ENCODE measurements around the gene OR2B2.

The OR2B2 gene

DNA sequence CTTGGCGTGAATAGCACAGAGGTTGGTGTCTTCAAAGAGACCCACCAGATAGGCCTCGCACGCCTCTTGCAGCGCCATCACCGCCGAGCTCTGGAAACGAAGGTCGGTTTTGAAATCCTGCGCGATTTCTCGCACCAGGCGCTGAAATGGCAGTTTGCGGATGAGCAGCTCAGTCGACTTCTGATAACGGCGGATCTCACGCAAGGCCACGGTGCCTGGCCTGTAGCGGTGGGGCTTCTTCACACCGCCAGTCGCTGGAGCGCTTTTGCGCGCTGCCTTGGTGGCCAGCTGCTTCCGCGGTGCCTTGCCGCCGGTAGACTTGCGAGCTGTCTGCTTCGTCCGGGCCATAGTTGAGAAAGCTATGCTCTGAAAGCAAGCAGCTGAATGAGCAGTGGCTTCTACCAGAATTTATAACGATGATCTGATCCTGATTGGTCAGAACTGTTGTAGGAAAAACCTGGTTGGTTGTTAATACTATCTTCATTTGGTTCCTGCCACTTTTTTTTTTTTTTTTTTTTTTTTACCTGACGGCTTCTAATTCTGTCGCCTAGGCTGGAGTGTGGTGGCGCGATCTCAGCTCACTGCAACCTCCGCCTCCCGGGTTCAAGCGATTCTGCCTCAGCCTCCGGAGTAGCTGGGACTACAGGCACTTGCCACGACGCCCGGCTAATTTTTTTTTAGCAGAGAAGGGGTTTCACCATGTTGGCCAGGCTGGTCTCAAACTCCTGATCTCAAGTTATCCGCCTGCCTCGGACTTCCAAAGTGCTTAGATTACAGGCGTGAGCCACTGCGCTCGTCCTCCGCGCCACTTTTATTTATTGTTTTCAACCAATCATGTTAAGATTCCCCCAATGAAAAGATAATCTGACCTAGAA is 21.5 kb downstream of the OR2B2 start:
- Histone ChIP-seq H3K4me2 (ENCODE audit: low read length) (peak overlapping the region; percentile 87), H3K14ac (ENCODE audit: low read length) (peak overlapping the region; percentile 75), H2BK12ac (ENCODE audit: low read length) (peak overlapping the region; percentile 52), H4K12ac (ENCODE audit: low read depth, low read length) (peak overlapping the region; percentile 66), H4K8ac (ENCODE audit: low read depth, low read length) (peak overlapping the region; percentile 65), H3K27me3 (ENCODE audit: insufficient read depth, low read length) (no peaks in the 10 kb centered on the region), H3K79me1 (ENCODE audit: low read length) (peaks cover 26% of the 10 kb centered on the region), H3K9ac (ENCODE audit: low read length) (peak overlapping the region; percentile 80), H3K18ac (ENCODE audit: low read length) (peak overlapping the region; percentile 79), H4K91ac (ENCODE audit: low read depth, low read length) (peak overlapping the region; percentile 48), H3K36me3 (ENCODE audit: control insufficient read depth in 1 of 2, insufficient read depth in 2 of 2, low read length in 2 of 2) (no peaks in the 10 kb centered on the region), H3K9me3 (ENCODE audit: insufficient read depth, low read depth, low read length) (no peaks in the 10 kb centered on the region), H3K23ac (ENCODE audit: low read length) (no peak overlapping the region), H2BK120ac (ENCODE audit: insufficient read depth, low read length, poor library complexity) (peak overlapping the region; percentile 2), H3K4me1 (ENCODE audit: control insufficient read depth in 1 of 2, insufficient read depth in 2 of 2, low read length in 2 of 2) (peaks cover 3 to 6% of the 10 kb centered on the region in 2 experiments), H3K4me3 (ENCODE audit: low read depth, low read length) (peak overlapping the region; percentile 73), H3K27ac (ENCODE audit: low read depth, low read length) (peak overlapping the region; percentile 72), H3K4ac (ENCODE audit: low read depth, low read length) (peak overlapping the region; percentile 80), H3K79me2 (ENCODE audit: control insufficient read depth, insufficient read depth, low read length, poor library complexity) (peaks cover 13% of the 10 kb centered on the region), H2AFZ (ENCODE audit: insufficient read depth, low read length, poor library complexity) (no peak overlapping the region), H2AK5ac (ENCODE audit: low read length) (peak overlapping the region; percentile 29), H2BK5ac (ENCODE audit: low read depth, low read length, poor library complexity) (peak overlapping the region; percentile 68)
- WGBS (ENCODE audit: extremely low coverage, insufficient coverage, insufficient read length), result no CpG with 5 or more reads among the region's 50 CpGs
- peak; percentile 72 to 91 for DNase-seq

DNA sequence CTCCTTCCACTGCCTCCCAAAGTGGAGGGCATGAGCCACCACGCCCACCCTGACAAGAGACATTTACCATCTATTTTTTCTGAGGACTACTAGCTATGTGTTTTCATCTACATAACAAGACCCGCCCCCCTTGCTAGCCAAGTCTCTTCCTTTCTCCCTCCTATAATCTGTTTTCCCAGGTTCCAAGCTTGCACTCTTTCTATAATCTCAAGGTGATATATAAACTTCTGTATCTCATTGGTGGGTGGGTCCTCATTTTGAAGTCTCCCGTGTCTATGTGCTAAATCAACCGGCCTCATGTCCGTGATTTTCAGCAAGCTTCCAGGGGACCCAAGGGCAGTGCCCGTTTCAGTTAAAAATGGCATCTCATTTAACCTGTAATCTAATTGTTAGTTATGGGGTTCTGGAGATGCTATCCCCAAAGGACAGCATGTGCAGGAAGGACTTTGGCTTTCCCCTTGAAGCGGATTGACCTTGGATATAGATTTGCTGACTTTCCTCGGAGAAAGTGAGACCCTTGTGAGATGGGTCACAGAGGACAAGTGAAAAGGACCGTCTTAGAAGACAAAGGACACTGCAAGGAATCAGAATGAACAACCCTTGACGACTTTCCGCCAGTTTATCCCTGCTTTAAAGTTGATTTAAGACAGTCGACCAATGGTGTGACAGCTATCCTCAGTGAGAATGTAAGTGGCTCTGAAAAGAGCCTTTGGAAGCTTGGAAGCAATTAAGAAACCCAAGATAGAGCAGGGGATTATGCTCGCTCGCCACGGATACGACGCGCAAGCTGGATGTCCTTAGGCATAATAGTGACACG is 22.4 kb downstream of the OR2B2 start:
- Histone ChIP-seq H3K18ac (ENCODE audit: low read length) (no peak overlapping the region), H3K14ac (ENCODE audit: low read length) (no peak overlapping the region), H2BK120ac (ENCODE audit: insufficient read depth, low read length, poor library complexity) (no peak overlapping the region), H3K4ac (ENCODE audit: low read depth, low read length) (no peak overlapping the region), H3K23ac (ENCODE audit: low read length) (no peak overlapping the region), H3K79me2 (ENCODE audit: control insufficient read depth, insufficient read depth, low read length, poor library complexity) (peaks cover 11% of the 10 kb centered on the region), H3K9ac (ENCODE audit: low read length) (peak overlapping the region; percentile 80), H3K27ac (ENCODE audit: low read depth, low read length) (peak overlapping the region; percentile 72), H3K9me3 (ENCODE audit: insufficient read depth, low read depth, low read length) (no peaks in the 10 kb centered on the region), H4K12ac (ENCODE audit: low read depth, low read length) (no peak overlapping the region), H4K8ac (ENCODE audit: low read depth, low read length) (no peak overlapping the region), H2BK12ac (ENCODE audit: low read length) (no peak overlapping the region), H3K27me3 (ENCODE audit: insufficient read depth, low read length) (no peaks in the 10 kb centered on the region), H3K4me2 (ENCODE audit: low read length) (peak overlapping the region; percentile 87), H4K91ac (ENCODE audit: low read depth, low read length) (peak overlapping the region; percentile 48), H3K4me3 (ENCODE audit: low read depth, low read length) (peak overlapping the region; percentile 73), H3K79me1 (ENCODE audit: low read length) (peaks cover 21% of the 10 kb centered on the region), H3K4me1 (ENCODE audit: control insufficient read depth in 1 of 2, insufficient read depth in 2 of 2, low read length in 2 of 2) (peaks cover 3 to 6% of the 10 kb centered on the region in 2 experiments), H2BK5ac (ENCODE audit: low read depth, low read length, poor library complexity) (no peak overlapping the region), H3K36me3 (ENCODE audit: control insufficient read depth in 1 of 2, insufficient read depth in 2 of 2, low read length in 2 of 2) (no peaks in the 10 kb centered on the region), H2AFZ (ENCODE audit: insufficient read depth, low read length, poor library complexity) (no peak overlapping the region), H2AK5ac (ENCODE audit: low read length) (no peak overlapping the region)
- no CpG with 5 or more reads among the region's 19 CpGs for WGBS (ENCODE audit: extremely low coverage, insufficient coverage, insufficient read length)
- DNase-seq, result no peak

DNA sequence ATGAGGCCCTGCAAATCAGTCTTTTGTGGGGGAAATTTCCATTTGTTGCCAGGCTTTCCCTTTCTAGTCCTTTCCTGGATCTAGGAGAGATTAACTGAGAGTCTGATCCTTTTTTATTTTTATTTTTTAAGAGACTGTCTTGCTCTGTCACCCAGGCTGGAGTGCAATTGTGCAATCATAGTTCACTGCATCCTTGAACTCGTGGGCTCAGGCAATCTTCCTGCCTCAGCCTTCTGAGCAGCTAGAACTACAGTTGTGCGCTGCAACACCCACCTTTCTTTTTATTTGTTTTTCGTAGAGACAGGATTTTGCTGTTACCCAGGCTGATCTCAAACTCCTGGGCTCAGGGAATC is 22.9 kb downstream of the OR2B2 start:
- peaks cover 16% of the 10 kb centered on the region for H3K79me1 ChIP-seq (ENCODE audit: low read length)
- WGBS (ENCODE audit: extremely low coverage, insufficient coverage, insufficient read length), result no CpG with 5 or more reads among the region's 3 CpGs
- peaks cover 3 to 6% of the 10 kb centered on the region in 2 experiments for H3K4me1 ChIP-seq (ENCODE audit: control insufficient read depth in 1 of 2, insufficient read depth in 2 of 2, low read length in 2 of 2)
- H3K36me3 ChIP-seq (ENCODE audit: control insufficient read depth in 1 of 2, insufficient read depth in 2 of 2, low read length in 2 of 2), result no peaks in the 10 kb centered on the region
- no peak overlapping the region for H3K27ac ChIP-seq (ENCODE audit: low read depth, low read length)
- no peak overlapping the region for H4K91ac ChIP-seq (ENCODE audit: low read depth, low read length)
- no peak overlapping the region for H4K8ac ChIP-seq (ENCODE audit: low read depth, low read length)
- H3K4me3 ChIP-seq (ENCODE audit: low read depth, low read length), result no peak overlapping the region
- H3K27me3 ChIP-seq (ENCODE audit: insufficient read depth, low read length), result no peaks in the 10 kb centered on the region
- H3K14ac ChIP-seq (ENCODE audit: low read length), result no peak overlapping the region
- no peak overlapping the region for H3K4ac ChIP-seq (ENCODE audit: low read depth, low read length)
- H3K9me3 ChIP-seq (ENCODE audit: insufficient read depth, low read depth, low read length), result no peaks in the 10 kb centered on the region
- H2AK5ac ChIP-seq (ENCODE audit: low read length), result no peak overlapping the region
- H4K12ac ChIP-seq (ENCODE audit: low read depth, low read length), result no peak overlapping the region
- H2BK120ac ChIP-seq (ENCODE audit: insufficient read depth, low read length, poor library complexity), result no peak overlapping the region
- DNase-seq, result no peak
- no peak overlapping the region for H3K18ac ChIP-seq (ENCODE audit: low read length)
- no peak overlapping the region for H3K23ac ChIP-seq (ENCODE audit: low read length)
- H2BK12ac ChIP-seq (ENCODE audit: low read length), result no peak overlapping the region
- no peak overlapping the region for H2AFZ ChIP-seq (ENCODE audit: insufficient read depth, low read length, poor library complexity)
- peaks cover 7% of the 10 kb centered on the region for H3K79me2 ChIP-seq (ENCODE audit: control insufficient read depth, insufficient read depth, low read length, poor library complexity)
- H3K9ac ChIP-seq (ENCODE audit: low read length), result no peak overlapping the region
- H2BK5ac ChIP-seq (ENCODE audit: low read depth, low read length, poor library complexity), result no peak overlapping the region
- peak overlapping the region; percentile 87 for H3K4me2 ChIP-seq (ENCODE audit: low read length)

DNA sequence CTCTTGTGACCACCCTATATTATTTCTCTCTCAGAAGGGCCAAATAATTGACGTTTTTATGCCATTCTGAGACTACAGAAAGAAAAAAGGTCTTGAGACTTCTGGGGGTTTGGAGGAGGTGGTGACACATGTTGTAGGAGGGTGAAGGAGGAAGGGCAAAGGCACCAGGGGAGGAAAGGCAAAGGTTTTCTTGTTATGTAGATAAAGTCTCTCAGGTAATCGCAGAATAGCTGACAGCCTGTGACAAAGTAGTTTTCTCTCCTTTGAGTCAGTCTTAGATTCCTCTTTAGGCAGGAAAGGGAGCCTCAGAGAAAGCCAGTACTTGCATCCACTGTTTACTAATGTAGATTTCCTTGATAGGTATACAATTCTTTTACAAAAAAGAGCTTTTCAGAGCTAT is 23.6 kb downstream of the OR2B2 start:
- no peak overlapping the region for H4K8ac ChIP-seq (ENCODE audit: low read depth, low read length)
- no peak overlapping the region for H3K4me3 ChIP-seq (ENCODE audit: low read depth, low read length)
- no peak overlapping the region for H4K91ac ChIP-seq (ENCODE audit: low read depth, low read length)
- no peak overlapping the region for H3K23ac ChIP-seq (ENCODE audit: low read length)
- H3K9ac ChIP-seq (ENCODE audit: low read length), result no peak overlapping the region
- no peak overlapping the region for H2BK12ac ChIP-seq (ENCODE audit: low read length)
- no peak overlapping the region for H4K12ac ChIP-seq (ENCODE audit: low read depth, low read length)
- no peak overlapping the region for H3K4me2 ChIP-seq (ENCODE audit: low read length)
- H2BK120ac ChIP-seq (ENCODE audit: insufficient read depth, low read length, poor library complexity), result no peak overlapping the region
- H3K14ac ChIP-seq (ENCODE audit: low read length), result no peak overlapping the region
- no peak overlapping the region for H2BK5ac ChIP-seq (ENCODE audit: low read depth, low read length, poor library complexity)
- H3K4me1 ChIP-seq (ENCODE audit: control insufficient read depth in 1 of 2, insufficient read depth in 2 of 2, low read length in 2 of 2), result peaks cover 3 to 6% of the 10 kb centered on the region in 2 experiments
- no peak overlapping the region for H3K4ac ChIP-seq (ENCODE audit: low read depth, low read length)
- no peak overlapping the region for H2AFZ ChIP-seq (ENCODE audit: insufficient read depth, low read length, poor library complexity)
- H3K79me2 ChIP-seq (ENCODE audit: control insufficient read depth, insufficient read depth, low read length, poor library complexity), result peaks cover 3% of the 10 kb centered on the region
- H3K9me3 ChIP-seq (ENCODE audit: insufficient read depth, low read depth, low read length), result no peaks in the 10 kb centered on the region
- no peak overlapping the region for H3K18ac ChIP-seq (ENCODE audit: low read length)
- H3K27me3 ChIP-seq (ENCODE audit: insufficient read depth, low read length), result no peaks in the 10 kb centered on the region
- no peak for DNase-seq
- H3K27ac ChIP-seq (ENCODE audit: low read depth, low read length), result no peak overlapping the region
- no CpG with 5 or more reads among the region's 2 CpGs for WGBS (ENCODE audit: extremely low coverage, insufficient coverage, insufficient read length)
- H3K79me1 ChIP-seq (ENCODE audit: low read length), result peaks cover 13% of the 10 kb centered on the region
- H3K36me3 ChIP-seq (ENCODE audit: control insufficient read depth in 1 of 2, insufficient read depth in 2 of 2, low read length in 2 of 2), result no peaks in the 10 kb centered on the region
- no peak overlapping the region for H2AK5ac ChIP-seq (ENCODE audit: low read length)

Data from trophoblast cell (in vitro differentiated cells and primary cell).